Measurements from ENCODE around the gene KCNH4.

The KCNH4 gene

GRCh38 chr17:42116705-42117396 is 64.1 kb downstream of the KCNH4 start:
- DNase-seq = peak; percentile 77

DNA sequence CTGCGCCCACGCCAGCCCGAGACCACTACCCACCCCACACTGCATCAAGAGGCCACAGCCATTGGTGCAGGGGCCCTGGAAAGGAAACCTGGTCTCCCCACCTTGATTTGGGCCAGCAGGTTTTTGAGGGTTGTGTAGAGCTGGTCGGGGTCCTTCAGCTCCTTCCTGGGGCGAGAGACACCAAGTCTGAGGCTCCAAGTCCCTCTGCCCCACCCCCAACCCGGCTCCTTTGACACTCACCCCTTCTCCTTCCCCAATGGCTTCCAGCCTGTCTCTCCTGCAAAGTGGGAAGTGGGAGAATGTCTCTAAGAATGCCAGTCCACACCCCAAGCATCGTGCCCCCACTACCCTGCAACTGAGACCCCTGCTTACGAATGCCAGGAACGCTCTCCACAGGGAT is 66.8 kb downstream of the KCNH4 start:
- no peak for DNase-seq

GRCh38 chr17:42113293-42114069 is 67.5 kb downstream of the KCNH4 start:
- DNase-seq = no peak

DNA sequence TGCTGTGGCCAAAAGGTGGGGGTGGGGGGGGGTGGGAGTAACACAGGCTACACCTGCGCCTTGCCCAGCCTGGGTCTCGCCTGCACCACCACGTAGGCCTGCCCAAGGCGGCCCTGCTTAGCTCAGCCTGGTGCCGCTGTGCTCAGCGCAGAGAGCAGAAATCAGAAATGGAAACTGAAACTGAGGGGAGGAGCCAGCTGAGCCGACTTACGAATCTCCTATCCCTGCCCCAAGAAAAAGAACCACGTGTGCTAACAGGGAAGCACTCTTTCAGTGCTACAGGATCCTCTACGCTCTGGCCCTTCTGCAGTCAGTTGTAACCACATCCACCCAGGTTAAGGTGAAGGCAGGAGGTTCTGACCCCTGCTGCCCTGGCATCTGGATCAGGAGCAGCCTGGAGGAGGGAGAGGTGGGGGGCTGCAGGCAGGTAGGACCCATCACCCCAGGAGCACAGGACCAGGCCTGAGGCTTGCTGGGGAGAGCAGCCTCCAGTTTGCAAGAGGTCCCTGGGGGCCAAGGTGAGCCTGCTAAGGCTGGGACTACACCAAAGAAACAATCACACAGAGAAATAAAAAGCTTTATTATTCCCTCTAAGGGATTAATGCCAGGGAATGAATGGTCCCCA is 68.3 kb downstream of the KCNH4 start, which contains the start of gene DHX58:
Gene DHX58, minus strand, starts transcription at position 163 of the 625 bp plus-strand sequence. CDS start 822 bp downstream, outside the sequence.
- DNase-seq = no peak

GRCh38 chr17:42111871-42112551 is 68.9 kb downstream of the KCNH4 start:
- no peak for DNase-seq

GRCh38 chr17:42111265-42111636 is 69.7 kb downstream of the KCNH4 start:
- no peak for DNase-seq

GRCh38 chr17:42110301-42111264 is 70.4 kb downstream of the KCNH4 start:
- no peak for DNase-seq

- no peak for DNase-seq
Observed at GRCh38 chr17:42109086-42109485, 71.9 kb downstream of the KCNH4 start.

GRCh38 chr17:42107597-42108576 is 73.1 kb downstream of the KCNH4 start:
- DNase-seq = peak; percentile 80

- DNase-seq = no peak
Observed at GRCh38 chr17:42107124-42107523, 73.8 kb downstream of the KCNH4 start.

All from retina (tissue), 1 donor.